Parathyroid adenoma (tissue), 2 donors: ENCODE data around the gene RNF141.
A peak's percentile ranks its signal among the peaks of the same experiment; 100 is the strongest.

Experiments
- H2AFZ ChIP-seq: fragments of 300-600 bp; sonication (generic); one replicate; pipeline ENCODE4 v1.7.0; 2017; ENCODE audit warnings: antibody characterized with exemption, mild to moderate bottlenecking
- H3K27ac ChIP-seq: fragments of 300-600 bp; sonication (generic); one replicate; pipeline ENCODE4 v1.7.0; 2017
- H3K27me3 ChIP-seq: fragments of 300-600 bp; sonication (generic); one replicate; pipeline ENCODE4 v1.7.0; 2017; ENCODE audit warnings: low read length; ENCODE audit not compliant: control insufficient read depth, insufficient read depth
- H3K36me3 ChIP-seq: fragments of 300-600 bp; sonication (generic); one replicate; pipeline ENCODE4 v1.7.0; 2017; ENCODE audit warnings: low read length; ENCODE audit not compliant: control insufficient read depth, insufficient read depth
- H3K4me1 ChIP-seq: fragments of 300-600 bp; sonication (generic); one replicate; pipeline ENCODE4 v1.7.0; 2017; ENCODE audit warnings: control low read depth
- H3K4me2 ChIP-seq: fragments of 300-600 bp; sonication (generic); one replicate; pipeline ENCODE4 v1.7.0; 2017; ENCODE audit warnings: low read length
- H3K4me3 ChIP-seq: fragments of 300-600 bp; sonication (generic); one replicate; pipeline ENCODE4 v1.7.0; 2017; ENCODE audit warnings: low read depth, low read length
- H3K79me2 ChIP-seq: fragments of 300-600 bp; sonication (generic); one replicate; pipeline ENCODE4 v1.7.0; 2017; ENCODE audit warnings: control low read depth
- H3K9ac ChIP-seq: fragments of 300-600 bp; sonication (generic); one replicate; pipeline ENCODE4 v1.7.0; 2017; ENCODE audit warnings: mild to moderate bottlenecking
- H3K9me3 ChIP-seq: fragments of 300-600 bp; sonication (generic); one replicate; pipeline ENCODE4 v1.7.0; 2017; ENCODE audit warnings: low read length; ENCODE audit not compliant: control insufficient read depth
- TF ChIP-seq, protein P1 (sequence below): fragments of 300-600 bp; sonication (generic); IDR thresholded peaks from one replicate; pipeline ENCODE4 v1.7.0; 2017; ENCODE audit warnings: antibody characterized with exemption, mild to moderate bottlenecking
- donor health status: primary hyperparathyroidism.

Gene RNF141

DNA sequence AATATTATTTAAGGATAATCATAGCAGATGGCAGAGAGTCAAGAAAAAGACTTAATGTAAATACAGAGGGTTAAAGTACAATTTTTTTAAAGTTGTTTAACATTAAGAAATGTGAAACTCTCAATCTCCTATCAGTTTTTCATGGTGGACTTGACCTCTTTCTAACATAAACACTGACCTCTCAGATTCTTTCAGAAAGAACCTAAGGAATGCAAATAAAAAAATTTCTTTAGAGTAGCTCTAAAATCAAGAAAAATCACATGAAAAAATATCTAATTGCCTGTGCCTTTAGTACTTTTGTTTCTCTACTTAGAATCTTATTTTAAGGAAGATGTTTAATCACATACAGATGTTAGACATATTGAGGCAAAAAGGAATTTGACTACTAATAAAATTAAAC lies 12.9 kb downstream of the RNF141 start:
- H3K4me2 ChIP-seq = no peak overlapping the region
- no peak overlapping the region for H2AFZ ChIP-seq
- no peak overlapping the region for H3K9ac ChIP-seq
- H3K79me2 ChIP-seq = no peaks in the 10 kb centered on the region
- H3K4me1 ChIP-seq = peaks cover 3% of the 10 kb centered on the region
- no peaks in the 10 kb centered on the region for H3K27me3 ChIP-seq
- no peaks in the 10 kb centered on the region for H3K9me3 ChIP-seq
- no peak overlapping the region for H3K4me3 ChIP-seq
- no peak overlapping the region for H3K27ac ChIP-seq
- no peaks in the 10 kb centered on the region for H3K36me3 ChIP-seq
- TF ChIP-seq, protein P1, sequence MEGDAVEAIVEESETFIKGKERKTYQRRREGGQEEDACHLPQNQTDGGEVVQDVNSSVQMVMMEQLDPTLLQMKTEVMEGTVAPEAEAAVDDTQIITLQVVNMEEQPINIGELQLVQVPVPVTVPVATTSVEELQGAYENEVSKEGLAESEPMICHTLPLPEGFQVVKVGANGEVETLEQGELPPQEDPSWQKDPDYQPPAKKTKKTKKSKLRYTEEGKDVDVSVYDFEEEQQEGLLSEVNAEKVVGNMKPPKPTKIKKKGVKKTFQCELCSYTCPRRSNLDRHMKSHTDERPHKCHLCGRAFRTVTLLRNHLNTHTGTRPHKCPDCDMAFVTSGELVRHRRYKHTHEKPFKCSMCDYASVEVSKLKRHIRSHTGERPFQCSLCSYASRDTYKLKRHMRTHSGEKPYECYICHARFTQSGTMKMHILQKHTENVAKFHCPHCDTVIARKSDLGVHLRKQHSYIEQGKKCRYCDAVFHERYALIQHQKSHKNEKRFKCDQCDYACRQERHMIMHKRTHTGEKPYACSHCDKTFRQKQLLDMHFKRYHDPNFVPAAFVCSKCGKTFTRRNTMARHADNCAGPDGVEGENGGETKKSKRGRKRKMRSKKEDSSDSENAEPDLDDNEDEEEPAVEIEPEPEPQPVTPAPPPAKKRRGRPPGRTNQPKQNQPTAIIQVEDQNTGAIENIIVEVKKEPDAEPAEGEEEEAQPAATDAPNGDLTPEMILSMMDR = no peak

DNA sequence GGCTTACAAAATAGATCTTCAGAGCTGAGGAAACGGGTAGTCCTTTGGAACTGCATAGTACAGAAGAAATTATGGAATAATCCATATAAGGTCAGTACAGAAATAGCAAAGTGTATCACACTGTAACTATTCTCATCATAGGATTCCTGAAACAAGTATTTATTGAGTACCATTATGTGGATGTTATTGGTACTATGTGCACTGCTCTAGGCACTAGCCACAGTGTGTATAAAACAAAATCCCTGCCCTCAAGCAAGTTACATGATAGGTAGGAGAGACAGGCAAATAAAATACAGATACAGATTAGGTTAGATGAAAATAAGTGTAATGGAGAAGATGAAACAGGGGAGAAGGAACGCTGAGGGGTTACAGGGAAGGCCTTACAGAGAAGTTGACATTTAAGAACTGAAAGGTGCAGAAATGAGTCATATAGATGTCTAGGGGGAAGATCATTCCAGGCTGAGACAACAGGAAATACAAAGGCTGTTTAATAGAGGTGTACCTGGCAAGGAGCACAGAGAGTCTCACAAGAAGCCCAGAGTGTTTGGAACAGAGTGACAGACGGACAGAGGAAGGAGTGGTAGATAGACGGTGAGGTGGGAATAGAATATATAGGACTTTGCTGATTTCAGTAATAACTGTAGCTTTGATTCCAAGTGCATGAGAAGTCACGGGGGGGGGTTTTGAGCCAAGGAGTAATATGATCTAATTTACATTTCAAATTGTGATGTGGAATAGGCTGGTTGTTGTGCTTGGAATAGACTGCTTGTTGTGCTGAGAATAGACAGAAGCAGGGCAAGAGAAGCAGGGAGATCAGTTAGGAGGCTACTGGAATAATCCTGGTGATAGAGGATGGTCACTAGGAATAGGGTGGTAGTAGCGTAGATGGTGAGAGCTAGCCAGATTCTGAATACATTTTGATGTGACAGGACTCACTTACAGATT lies 13.7 kb downstream of the RNF141 start:
- Histone ChIP-seq H3K79me2 (no peaks in the 10 kb centered on the region), H3K27me3 (no peaks in the 10 kb centered on the region), H3K27ac (no peak overlapping the region), H3K4me3 (no peak overlapping the region), H3K4me1 (peaks cover 4% of the 10 kb centered on the region), H3K9me3 (no peaks in the 10 kb centered on the region), H3K36me3 (no peaks in the 10 kb centered on the region), H2AFZ (no peak overlapping the region), H3K4me2 (no peak overlapping the region), H3K9ac (no peak overlapping the region)
- TF ChIP-seq, protein P1 = no peak

DNA sequence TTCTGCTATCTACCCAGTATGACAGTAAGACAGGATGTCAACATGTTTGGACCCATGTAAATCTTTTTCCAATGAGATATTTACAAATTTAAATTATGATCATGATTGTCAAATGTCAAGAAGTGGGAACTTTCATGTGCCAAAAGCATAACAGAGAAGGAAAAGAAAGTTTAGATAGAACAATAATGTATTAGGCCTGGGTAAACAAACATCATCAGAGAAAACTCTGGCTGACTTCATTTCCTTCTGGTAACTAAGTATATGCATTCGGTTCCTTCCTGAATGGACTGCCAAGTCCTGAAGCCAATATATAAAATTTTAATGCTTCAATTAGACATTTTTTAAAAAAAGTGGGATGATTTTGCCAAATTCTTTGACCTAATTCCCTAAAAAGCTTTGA lies 16.5 kb downstream of the RNF141 start:
- Histone ChIP-seq H3K9ac (no peak overlapping the region), H3K27me3 (no peaks in the 10 kb centered on the region), H3K4me2 (no peak overlapping the region), H3K79me2 (no peaks in the 10 kb centered on the region), H3K4me1 (peaks cover 4% of the 10 kb centered on the region), H2AFZ (no peak overlapping the region), H3K9me3 (no peaks in the 10 kb centered on the region), H3K36me3 (no peaks in the 10 kb centered on the region), H3K4me3 (no peak overlapping the region), H3K27ac (no peak overlapping the region)
- TF ChIP-seq, protein P1 = no peak

DNA sequence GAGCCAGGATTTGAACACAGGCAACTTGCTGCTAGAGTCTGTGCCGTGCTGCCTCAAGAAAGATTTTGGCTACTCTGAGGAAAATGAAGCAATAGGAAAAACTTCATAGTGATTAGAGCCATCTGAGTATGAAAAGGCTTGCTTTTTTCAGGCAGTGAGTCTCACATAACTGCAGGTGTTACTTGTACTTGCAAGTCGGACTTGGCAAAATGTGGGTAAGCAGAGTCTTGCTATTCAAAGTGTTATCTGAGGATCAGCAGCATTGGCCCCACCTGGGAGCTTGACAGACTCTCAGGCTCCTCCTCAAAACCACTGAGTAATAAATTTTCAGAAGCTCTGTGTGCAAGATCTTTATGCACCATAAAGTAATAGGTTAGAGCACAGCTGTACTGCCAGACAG lies 18.1 kb downstream of the RNF141 start:
- H3K9ac ChIP-seq = no peak overlapping the region
- no peaks in the 10 kb centered on the region for H3K36me3 ChIP-seq
- no peak overlapping the region for H2AFZ ChIP-seq
- TF ChIP-seq, protein P1 = no peak
- no peaks in the 10 kb centered on the region for H3K27me3 ChIP-seq
- H3K79me2 ChIP-seq = no peaks in the 10 kb centered on the region
- peaks cover 4% of the 10 kb centered on the region for H3K4me1 ChIP-seq
- H3K4me2 ChIP-seq = no peak overlapping the region
- H3K27ac ChIP-seq = peak overlapping the region; percentile 74
- no peak overlapping the region for H3K4me3 ChIP-seq
- no peaks in the 10 kb centered on the region for H3K9me3 ChIP-seq

DNA sequence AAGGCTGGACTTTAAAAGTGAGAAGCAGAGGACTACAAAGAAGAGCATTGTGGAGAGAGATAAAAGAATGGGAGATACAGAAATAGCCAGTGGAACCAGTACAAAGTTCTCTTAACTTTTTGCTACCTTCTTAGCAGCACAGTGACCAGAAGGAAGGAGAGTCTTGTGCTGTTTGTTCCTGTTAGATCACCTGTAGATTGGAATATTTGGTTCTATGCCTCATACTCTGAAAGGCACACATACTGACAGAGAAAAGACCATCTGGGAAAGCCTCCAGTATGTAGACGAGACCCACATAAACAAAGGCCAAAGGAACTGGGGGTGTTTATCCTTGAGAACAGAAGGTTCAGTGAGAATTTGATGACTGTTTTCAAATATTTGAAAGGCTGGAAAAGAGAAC lies 18.7 kb downstream of the RNF141 start:
- H3K4me1 ChIP-seq = peaks cover 4% of the 10 kb centered on the region
- no peak overlapping the region for H3K4me2 ChIP-seq
- H3K36me3 ChIP-seq = no peaks in the 10 kb centered on the region
- no peak overlapping the region for H2AFZ ChIP-seq
- no peak overlapping the region for H3K9ac ChIP-seq
- TF ChIP-seq, protein P1 = no peak
- no peaks in the 10 kb centered on the region for H3K27me3 ChIP-seq
- H3K9me3 ChIP-seq = no peaks in the 10 kb centered on the region
- no peak overlapping the region for H3K4me3 ChIP-seq
- H3K79me2 ChIP-seq = no peaks in the 10 kb centered on the region
- peak overlapping the region; percentile 74 for H3K27ac ChIP-seq
